GM21515 (cell line): ENCODE measurements around the gene TECPR2.
"Not testable (repeated sequence)": the region's sequence is repeated elsewhere in the genome, so short reads cannot be mapped to it uniquely, and the experiment has no call there.

ENCODE experiments used
- ATAC-seq: cut with Tn5 transposase; IDR thresholded peaks from one replicate; pipeline ENCODE4 v1.9.1; 2021; ENCODE audit not compliant: unreplicated experiment

The TECPR2 gene

GRCh38 chr14:102523569-102524450 is 161.1 kb downstream of the TECPR2 start:
- peak; percentile 7 for ATAC-seq

GRCh38 chr14:102524451-102525218 is 161.9 kb downstream of the TECPR2 start:
- peak; percentile 98 for ATAC-seq

- ATAC-seq: peak; percentile 6
Observed at GRCh38 chr14:102525219-102525928, 162.6 kb downstream of the TECPR2 start.

GRCh38 chr14:102525929-102526497 is 163.3 kb downstream of the TECPR2 start:
- no peak for ATAC-seq

- no peak for ATAC-seq
Observed at GRCh38 chr14:102528431-102529170, 165.9 kb downstream of the TECPR2 start.

- ATAC-seq: no peak
Observed at GRCh38 chr14:102530828-102531478, 168.2 kb downstream of the TECPR2 start.

- ATAC-seq: no peak
Observed at GRCh38 chr14:102532204-102532658, 169.5 kb downstream of the TECPR2 start.

DNA sequence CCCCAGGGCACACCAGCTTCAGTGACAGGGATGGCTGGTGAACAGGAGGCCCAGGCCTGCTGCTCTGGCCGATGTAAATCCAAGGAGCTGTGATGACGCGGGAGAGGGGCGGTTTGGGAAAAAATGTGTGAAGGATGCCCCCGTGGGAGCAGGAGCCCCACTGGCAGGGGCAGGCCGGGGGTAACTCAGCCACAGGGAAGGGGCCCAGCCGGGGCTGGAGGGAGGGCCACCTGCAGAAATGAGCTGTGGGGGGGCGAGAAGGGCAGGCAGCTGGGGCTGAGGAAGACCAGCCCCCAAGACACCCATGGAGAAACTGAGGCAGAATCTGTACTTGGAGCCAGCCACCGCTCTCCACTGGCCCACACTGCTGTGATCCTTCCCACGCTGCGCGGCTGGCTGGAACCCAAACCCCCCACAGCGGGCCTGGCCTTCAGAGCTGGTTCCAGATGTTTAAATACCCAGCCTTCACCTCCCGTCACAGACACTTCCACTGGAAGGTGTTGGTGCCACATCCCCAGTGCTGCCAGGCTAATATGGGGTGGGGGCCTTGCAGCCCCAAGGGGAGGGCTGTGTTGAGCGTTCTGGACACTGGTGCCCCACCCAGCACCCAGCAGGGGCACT is 175.3 kb downstream of the TECPR2 start:
- no peak for ATAC-seq

DNA sequence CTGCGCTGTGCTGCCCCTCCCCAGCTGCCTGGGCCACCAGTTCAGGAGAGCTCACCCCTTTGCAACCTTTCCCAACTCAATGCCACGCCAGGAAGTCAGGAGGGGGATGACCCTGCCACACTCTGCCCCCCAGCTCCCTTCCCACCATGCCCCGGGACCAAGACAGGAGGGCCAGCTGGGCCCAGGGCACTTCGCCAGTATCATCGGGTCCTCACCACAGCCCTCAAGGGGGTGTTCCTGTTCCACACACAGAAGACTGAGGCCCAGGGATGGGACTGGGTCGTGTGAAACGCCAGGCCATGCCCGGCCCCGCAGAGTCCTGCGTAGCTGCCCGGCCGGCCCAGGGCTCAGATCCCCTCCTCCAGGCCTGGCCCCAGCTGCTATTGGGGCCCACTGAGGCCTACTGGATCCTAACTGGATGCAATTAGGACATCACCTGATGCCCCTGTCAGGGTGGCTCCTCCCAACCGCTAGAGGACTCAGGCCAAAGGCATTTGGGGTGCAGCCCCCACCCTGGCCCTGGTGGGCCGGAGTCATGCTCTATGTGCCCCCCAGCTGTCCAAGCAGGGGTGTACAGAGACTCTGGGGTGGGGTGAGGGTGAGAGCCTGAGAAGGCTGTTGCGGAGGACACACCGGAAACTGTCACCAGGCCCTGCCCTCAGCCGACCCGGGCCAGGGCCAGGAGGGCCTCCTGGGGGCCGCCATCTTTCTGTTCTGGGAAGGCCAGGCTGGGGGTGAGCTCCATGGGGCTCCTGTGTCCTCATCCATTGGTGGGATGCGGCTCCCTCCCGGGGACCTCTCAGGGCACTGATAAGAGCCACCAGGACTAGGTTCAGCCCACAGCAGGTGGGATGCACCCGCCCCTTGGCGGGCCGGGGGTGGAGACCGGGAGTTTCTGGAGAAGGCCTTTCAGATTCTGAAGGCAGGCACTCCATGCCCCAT is 176.1 kb downstream of the TECPR2 start:
- no peak for ATAC-seq

DNA sequence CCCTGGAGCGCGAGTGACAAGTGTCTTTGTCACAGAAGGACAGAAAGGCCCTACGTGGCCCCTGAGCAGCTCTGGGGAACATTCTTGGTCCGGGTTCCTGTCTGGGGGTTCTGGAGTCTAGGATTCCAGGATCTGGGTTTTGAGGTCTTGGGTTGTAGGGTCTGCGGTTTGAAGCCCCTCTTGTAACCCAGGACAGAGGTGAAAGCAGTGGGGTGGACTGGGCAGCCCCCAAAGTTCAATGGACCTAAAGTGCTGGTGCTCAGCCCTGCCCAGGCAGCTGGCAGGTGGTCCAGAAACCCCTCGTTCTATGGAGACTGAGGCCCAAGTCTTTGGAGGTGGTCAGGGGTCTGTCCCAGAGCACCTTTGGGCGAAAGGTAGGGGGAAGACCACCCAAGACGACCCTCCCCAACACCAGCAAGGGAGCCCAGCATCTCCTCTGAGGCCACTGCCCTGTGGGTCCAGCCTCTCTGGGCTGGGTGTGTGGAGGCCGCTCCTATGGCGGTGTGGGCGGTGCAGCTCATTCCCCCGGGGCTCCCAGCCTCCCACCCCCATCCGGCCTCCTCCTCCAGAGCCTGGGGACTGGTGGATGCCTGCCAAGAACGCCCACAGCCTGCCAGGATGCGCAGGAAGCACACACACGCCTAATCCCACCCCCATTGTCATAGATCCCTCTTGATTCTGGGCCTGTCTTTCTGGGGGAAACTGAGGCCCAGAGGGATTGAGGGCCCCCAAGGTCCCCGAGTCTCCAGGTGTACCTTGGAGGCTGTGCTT is 177.0 kb downstream of the TECPR2 start:
- ATAC-seq: no peak

- no peak for ATAC-seq
Observed at GRCh38 chr14:102540315-102541028, 177.7 kb downstream of the TECPR2 start.

DNA sequence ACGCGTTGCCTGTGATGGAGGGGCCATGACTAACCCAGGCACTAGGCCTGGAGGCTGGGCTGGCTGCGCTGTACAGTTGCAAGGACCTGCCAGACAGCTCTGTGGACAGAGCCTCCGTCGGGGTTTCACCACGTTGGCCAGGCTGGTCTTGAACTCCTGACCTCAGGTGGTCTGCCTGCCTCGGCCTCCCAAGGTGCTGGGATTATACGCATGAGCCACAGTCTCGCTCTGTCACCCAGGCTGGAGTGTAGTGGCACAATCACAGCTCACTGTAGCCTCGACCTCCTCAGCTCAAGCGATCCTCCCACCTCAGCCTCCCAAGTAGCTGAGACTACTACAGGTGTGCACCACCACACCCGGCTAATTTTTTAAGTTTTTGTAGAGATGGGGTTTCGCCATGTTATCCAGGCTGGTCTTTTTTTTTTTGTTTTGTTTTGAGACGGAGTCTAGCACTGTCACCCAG is 178.3 kb downstream of the TECPR2 start:
- ATAC-seq: not testable (repeated sequence)

GRCh38 chr14:102541771-102542170 is 179.0 kb downstream of the TECPR2 start:
- no peak for ATAC-seq

DNA sequence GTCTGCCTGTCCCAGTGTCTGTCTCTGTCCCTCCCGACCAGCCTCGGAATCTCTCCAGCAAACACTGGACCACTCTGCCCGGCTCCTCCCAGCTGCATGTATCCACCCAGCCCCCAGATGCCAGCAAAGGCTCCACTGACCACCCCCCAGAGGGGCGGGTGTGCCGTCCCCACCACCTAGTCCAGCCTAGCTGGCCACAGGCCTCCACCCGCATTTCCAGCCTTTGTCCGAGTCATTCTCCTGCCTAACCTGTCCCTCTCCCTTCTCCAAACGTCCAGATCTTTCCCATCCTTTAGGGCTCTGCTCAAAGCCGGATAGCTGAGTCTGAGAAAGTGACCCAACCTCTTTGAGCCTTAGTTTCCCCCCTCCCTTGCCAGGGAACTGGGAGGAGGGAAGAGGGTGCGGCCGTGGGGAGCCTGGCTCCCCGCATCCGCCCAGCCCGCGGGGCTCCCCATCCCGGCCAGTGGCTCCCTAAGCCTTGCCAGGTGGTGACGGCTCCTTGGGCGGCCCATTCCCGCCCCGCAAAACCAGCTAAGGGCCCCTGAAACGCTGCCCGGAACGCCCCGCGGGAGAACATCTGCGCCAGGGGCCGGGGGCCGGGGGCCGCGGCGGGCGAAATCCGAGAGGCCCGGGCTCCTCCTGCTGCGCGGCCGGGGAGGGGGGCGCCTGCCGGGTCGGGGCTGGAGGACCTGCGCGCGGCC is 181.5 kb downstream of the TECPR2 start:
- ATAC-seq: no peak

DNA sequence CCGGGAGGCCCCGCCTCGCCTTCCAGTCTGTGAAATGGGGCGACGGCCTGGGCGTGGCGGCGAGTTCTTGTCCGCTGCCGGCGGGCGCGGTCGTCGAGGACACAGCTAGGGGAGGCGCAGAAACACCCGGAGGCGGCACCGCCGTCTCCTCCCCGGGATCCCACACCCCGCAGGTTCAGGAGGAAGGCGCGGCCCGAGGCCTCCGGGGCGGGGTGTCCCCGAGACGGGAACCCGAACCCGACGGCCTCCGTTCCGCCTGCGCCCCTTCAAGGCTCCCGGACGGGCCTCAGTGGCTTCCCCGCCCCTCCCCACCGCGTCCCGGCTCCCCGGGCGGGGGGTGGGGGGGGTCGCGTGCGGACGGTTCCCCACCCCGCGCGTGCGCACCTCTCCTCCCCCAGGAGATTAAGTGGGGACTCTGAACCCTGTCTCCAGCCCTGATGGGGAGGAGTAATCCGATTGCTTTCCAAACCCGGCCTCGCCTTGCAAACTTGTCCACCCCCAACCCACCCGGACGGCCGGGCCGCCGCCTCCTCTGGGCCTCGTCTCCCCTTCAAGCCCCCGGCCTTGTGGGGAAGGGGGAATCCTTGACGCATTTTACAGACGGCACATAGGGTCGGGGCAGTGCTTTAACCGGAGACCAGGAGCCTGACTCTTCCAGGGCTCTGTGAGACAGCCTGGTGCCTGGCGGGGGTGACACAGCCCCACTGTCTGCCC is 182.2 kb downstream of the TECPR2 start:
- no peak for ATAC-seq
